B cell (primary cell): ENCODE measurements around the gene ITIH3.

ENCODE experiments used
- EZH2 ChIP-seq: IDR thresholded peaks from 2 replicates; pipeline ENCODE4 v1.6.1; 2012; ENCODE audit warnings: borderline replicate concordance, low read depth, mild to moderate bottlenecking, moderate library complexity, low read length; ENCODE audit not compliant: insufficient read depth, poor library complexity, severe bottlenecking
- TF ChIP-seq, protein P1 (sequence below): fragments of 200-600 bp; IDR thresholded peaks from one replicate; pipeline ENCODE4 v1.8.0; 2022; ENCODE audit warnings: antibody characterized with exemption, mild to moderate bottlenecking

DNA sequence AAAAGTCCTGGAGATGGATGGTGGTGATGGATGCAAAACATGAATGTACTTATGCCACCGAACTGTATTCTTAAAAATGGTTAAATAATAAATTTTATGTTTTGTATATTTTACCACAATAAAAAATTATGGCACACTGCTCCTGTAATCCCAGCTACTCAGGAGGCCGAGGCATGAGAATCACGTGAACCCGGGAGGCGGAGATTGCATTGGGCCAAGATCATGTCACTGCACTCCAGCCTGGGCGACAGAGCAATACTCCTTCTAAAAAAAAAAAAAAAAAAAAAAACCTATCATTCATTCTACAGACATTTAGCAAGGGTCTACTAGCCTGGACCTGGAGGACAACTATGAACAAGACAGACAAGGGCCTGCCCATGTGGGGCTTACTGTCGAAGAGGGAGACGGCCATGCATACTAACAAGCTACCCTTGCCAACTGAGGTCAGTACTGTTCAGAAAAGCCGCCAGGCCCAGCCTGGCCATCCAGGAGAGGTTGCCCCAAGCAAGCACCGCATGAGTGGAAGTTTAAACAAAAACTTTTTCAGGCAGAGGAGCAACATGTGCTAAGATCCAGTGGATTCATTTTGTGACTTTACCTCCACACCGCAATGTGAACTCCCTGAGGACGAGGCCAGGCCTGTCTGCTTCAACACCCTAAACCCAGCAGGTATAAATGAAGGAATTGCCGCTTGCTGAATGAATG is 21.1 kb upstream of the ITIH3 start:
- TF ChIP-seq, protein P1, sequence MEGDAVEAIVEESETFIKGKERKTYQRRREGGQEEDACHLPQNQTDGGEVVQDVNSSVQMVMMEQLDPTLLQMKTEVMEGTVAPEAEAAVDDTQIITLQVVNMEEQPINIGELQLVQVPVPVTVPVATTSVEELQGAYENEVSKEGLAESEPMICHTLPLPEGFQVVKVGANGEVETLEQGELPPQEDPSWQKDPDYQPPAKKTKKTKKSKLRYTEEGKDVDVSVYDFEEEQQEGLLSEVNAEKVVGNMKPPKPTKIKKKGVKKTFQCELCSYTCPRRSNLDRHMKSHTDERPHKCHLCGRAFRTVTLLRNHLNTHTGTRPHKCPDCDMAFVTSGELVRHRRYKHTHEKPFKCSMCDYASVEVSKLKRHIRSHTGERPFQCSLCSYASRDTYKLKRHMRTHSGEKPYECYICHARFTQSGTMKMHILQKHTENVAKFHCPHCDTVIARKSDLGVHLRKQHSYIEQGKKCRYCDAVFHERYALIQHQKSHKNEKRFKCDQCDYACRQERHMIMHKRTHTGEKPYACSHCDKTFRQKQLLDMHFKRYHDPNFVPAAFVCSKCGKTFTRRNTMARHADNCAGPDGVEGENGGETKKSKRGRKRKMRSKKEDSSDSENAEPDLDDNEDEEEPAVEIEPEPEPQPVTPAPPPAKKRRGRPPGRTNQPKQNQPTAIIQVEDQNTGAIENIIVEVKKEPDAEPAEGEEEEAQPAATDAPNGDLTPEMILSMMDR, result no peak
- TF ChIP-seq EZH2, result no peak
